ENCODE data around the gene TCF7L1. TPM values are rescaled to one million over a fixed set of nuclear protein-coding genes. Genes with fewer than 3 reads are reported as not detected.

Gene TCF7L1
- total RNA-seq, 1 experiment from 2014 or later = 2.8 TPM

DNA sequence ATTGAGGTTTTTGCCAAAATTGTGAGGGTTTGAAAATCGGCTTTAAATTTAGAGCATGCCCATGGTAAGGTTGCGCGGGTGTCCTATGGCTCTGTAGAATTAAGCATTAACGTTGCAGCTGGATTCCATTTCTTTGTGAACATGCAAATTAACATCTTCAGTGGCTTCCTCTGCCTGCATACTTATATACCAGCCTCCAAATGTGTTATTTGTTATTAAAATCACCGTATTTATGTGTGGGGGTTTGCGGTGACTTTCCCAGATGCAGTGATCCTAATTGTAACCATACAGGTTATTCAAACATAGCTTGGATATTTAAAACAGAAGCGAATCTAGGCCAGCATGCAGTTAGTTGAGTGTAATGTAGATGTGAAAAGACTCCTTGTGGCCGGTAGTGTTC, 114.4 kb downstream of the TCF7L1 start:
- TF ChIP-seq EZH2 (IDR thresholded peaks at IDR 0.05; ENCODE audit: low read depth) = no peak
- TF ChIP-seq, protein P1, sequence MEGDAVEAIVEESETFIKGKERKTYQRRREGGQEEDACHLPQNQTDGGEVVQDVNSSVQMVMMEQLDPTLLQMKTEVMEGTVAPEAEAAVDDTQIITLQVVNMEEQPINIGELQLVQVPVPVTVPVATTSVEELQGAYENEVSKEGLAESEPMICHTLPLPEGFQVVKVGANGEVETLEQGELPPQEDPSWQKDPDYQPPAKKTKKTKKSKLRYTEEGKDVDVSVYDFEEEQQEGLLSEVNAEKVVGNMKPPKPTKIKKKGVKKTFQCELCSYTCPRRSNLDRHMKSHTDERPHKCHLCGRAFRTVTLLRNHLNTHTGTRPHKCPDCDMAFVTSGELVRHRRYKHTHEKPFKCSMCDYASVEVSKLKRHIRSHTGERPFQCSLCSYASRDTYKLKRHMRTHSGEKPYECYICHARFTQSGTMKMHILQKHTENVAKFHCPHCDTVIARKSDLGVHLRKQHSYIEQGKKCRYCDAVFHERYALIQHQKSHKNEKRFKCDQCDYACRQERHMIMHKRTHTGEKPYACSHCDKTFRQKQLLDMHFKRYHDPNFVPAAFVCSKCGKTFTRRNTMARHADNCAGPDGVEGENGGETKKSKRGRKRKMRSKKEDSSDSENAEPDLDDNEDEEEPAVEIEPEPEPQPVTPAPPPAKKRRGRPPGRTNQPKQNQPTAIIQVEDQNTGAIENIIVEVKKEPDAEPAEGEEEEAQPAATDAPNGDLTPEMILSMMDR (conservative IDR thresholded peaks at IDR 0.05) = no peak
- no peak overlapping the region for H3K4me3 ChIP-seq
- no peaks in the 10 kb centered on the region for H3K36me3 ChIP-seq (ENCODE audit: low read depth)
- no peak for DNase-seq
- ChIA-PET CTCF (no interaction called here), POLR2A (ENCODE audit: unreplicated experiment) (no interaction called here)
- H3K79me2 ChIP-seq (ENCODE audit: low read depth) = no peaks in the 10 kb centered on the region
- no peaks in the 10 kb centered on the region for H3K27me3 ChIP-seq (ENCODE audit: insufficient read depth, low read depth)
- H2AFZ ChIP-seq = no peak overlapping the region
- peaks cover 18% of the 10 kb centered on the region for H3F3A ChIP-seq (ENCODE audit: insufficient read depth, low read depth)
- H3K27ac ChIP-seq = no peak overlapping the region
- BruUV-seq (replicated peaks) = no TSS peak
- H3K9me2 ChIP-seq (ENCODE audit: insufficient read depth) = no peaks in the 10 kb centered on the region
- intact Hi-C loops (cut with micrococcal nuclease; ENCODE audit: unreplicated experiment) = no loop called here
- H3K9me3 ChIP-seq (ENCODE audit: insufficient read depth, low read depth) = no peaks in the 10 kb centered on the region
- no peaks in the 10 kb centered on the region for H4K20me1 ChIP-seq (ENCODE audit: insufficient read depth)
- peaks cover 32% of the 10 kb centered on the region for H3K4me1 ChIP-seq (replicated peaks; ENCODE audit: insufficient read depth)
- no peak overlapping the region for H3K4me2 ChIP-seq

DNA sequence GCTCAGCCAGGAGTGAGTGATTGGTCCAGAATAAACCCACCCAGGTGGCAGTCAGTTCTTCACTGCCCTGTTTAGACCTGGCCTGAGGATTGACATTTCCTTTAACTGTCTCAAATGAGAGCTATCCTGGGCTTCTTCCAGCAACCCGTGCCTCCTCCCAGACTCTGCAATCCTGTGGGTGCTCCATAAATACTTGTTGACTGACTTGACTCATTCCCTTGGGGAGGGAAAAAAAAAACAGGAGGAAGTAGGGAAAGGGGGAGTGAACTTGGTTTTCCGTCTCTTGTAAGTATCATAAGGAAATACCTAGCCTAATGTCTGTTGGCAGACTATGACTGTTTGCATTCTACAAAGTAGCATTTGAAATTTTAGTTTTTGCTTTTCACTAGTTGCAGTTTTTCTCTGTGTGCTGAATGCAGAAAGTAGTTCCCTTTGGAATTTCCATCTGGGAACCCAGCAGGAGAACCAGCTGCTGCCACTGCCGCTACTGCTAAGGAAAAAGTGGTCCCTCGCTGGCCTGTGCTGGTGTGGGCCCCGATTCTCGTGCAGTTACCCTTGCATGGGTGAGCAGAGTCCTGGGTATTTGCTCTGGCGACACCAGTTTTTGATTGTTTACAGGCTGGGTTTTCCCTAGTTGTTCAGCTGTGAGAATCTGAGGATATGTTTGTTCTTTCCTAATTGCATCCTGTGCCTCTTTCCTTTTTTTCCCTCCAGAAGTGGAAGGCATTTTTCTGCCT, 115.7 kb downstream of the TCF7L1 start:
- Histone ChIP-seq H3K4me2 (peak overlapping the region; percentile 44), H3K9me2 (ENCODE audit: insufficient read depth) (no peaks in the 10 kb centered on the region), H3K36me3 (ENCODE audit: low read depth) (no peaks in the 10 kb centered on the region), H3K27me3 (ENCODE audit: insufficient read depth, low read depth) (no peaks in the 10 kb centered on the region), H3K79me2 (ENCODE audit: low read depth) (no peaks in the 10 kb centered on the region), H3K4me1 (replicated peaks; ENCODE audit: insufficient read depth) (peaks cover 32% of the 10 kb centered on the region), H2AFZ (no peak overlapping the region), H3F3A (ENCODE audit: insufficient read depth, low read depth) (peaks cover 18% of the 10 kb centered on the region; the same call in 1 of the 2 replicates), H3K27ac (peak overlapping the region; percentile 61), H3K9me3 (ENCODE audit: insufficient read depth, low read depth) (no peaks in the 10 kb centered on the region), H4K20me1 (ENCODE audit: insufficient read depth) (no peaks in the 10 kb centered on the region), H3K4me3 (no peak overlapping the region)
- intact Hi-C loops (cut with micrococcal nuclease; ENCODE audit: unreplicated experiment) = no loop called here
- DNase-seq = peak; percentile 41 to 96
- POLR2A ChIA-PET (ENCODE audit: unreplicated experiment) = no interaction called here
- CTCF ChIA-PET = interaction anchor here (0.5 kb wide), 1 partner anchor 37 kb away, joined by 4 read pairs; no protein-coding TSS in a partner anchor
- BruUV-seq (replicated peaks) = no TSS peak
- TF ChIP-seq EZH2 (IDR thresholded peaks at IDR 0.05; ENCODE audit: low read depth) = no peak

DNA sequence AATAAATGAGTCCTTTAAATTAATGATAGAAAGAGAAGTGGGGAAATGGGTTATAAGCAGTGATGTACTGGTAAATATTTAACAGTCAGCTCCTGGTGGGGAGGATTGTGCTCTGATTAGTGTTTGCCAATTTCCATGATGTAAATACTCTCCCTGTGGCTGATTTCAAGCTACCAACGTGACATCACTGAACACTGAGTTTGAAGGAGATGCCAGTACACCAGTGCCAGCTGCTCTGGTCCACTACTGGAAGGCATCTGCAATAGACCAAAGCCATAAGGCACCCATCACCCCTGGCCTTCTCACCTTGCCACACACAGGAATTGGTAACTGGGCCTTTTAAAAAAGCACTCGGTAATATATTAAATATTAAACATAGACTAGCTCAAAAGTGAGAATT, 116.9 kb downstream of the TCF7L1 start:
- intact Hi-C loops (cut with micrococcal nuclease; ENCODE audit: unreplicated experiment) = no loop called here
- H3K9me2 ChIP-seq (ENCODE audit: insufficient read depth) = no peaks in the 10 kb centered on the region
- no peak overlapping the region for H3K4me3 ChIP-seq
- CTCF ChIA-PET = no interaction called here
- no peak overlapping the region for H3K4me2 ChIP-seq
- no peaks in the 10 kb centered on the region for H3K27me3 ChIP-seq (ENCODE audit: insufficient read depth, low read depth)
- POLR2A ChIA-PET (ENCODE audit: unreplicated experiment) = no interaction called here
- DNase-seq = no peak
- H3K36me3 ChIP-seq (ENCODE audit: low read depth) = no peaks in the 10 kb centered on the region
- no peak overlapping the region for H2AFZ ChIP-seq
- no peak for TF ChIP-seq EZH2 (IDR thresholded peaks at IDR 0.05; ENCODE audit: low read depth)
- TF ChIP-seq, protein P1 (conservative IDR thresholded peaks at IDR 0.05) = no peak
- no peaks in the 10 kb centered on the region for H3K9me3 ChIP-seq (ENCODE audit: insufficient read depth, low read depth)
- H3K27ac ChIP-seq = 0 out of 2 replicates have a peak overlapping the region, but pooled peaks have one; percentile 61
- no TSS peak for BruUV-seq (replicated peaks)
- H4K20me1 ChIP-seq (ENCODE audit: insufficient read depth) = no peaks in the 10 kb centered on the region
- H3K4me1 ChIP-seq (replicated peaks; ENCODE audit: insufficient read depth) = peaks cover 39% of the 10 kb centered on the region
- no peaks in the 10 kb centered on the region for H3K79me2 ChIP-seq (ENCODE audit: low read depth)
- peaks cover 18% of the 10 kb centered on the region; the same call in 1 of the 2 replicates for H3F3A ChIP-seq (ENCODE audit: insufficient read depth, low read depth)
